SJSA1 (cell line): ENCODE measurements around the gene ZNF337. TPM values are rescaled to one million over a fixed set of nuclear protein-coding genes. Genes with fewer than 3 reads are reported as not detected.
A peak's percentile ranks its signal among the peaks of the same experiment; 100 is the strongest.

ENCODE experiments used
- DNase-seq, 2 experiments: peaks; one replicate each; pipeline ENCODE4 v3.0.0-alpha.2; 2015 to 2020; ENCODE audit warnings: low spot score in 2 of 2, low read depth in 1 of 2
- H3K27ac ChIP-seq: fragments of 250-450 bp; sonication (Bioruptor Pico); 2 replicates; pipeline ENCODE4 v1.5.1; 2020; ENCODE audit warnings: mild to moderate bottlenecking, moderate library complexity
- H3K27me3 ChIP-seq: fragments of 250-450 bp; sonication (Bioruptor Pico); replicated peaks from 2 replicates; pipeline ENCODE4 v1.5.1; 2020; ENCODE audit warnings: mild to moderate bottlenecking, moderate library complexity
- H3K36me3 ChIP-seq: fragments of 250-450 bp; sonication (Bioruptor Pico); 2 replicates; pipeline ENCODE4 v1.5.1; 2020; ENCODE audit warnings: mild to moderate bottlenecking
- H3K4me1 ChIP-seq: fragments of 250-450 bp; sonication (Bioruptor Pico); replicated peaks from 2 replicates; pipeline ENCODE4 v1.6.1; 2021; ENCODE audit warnings: mild to moderate bottlenecking
- H3K4me3 ChIP-seq: fragments of 250-450 bp; sonication (Bioruptor Pico); 2 replicates; pipeline ENCODE4 v1.5.1; 2020; ENCODE audit warnings: mild to moderate bottlenecking
- H3K9me3 ChIP-seq: fragments of 250-450 bp; sonication (Bioruptor Pico); replicated peaks from 2 replicates; pipeline ENCODE4 v1.5.1; 2020; ENCODE audit warnings: mild to moderate bottlenecking
- total RNA-seq: library from RNA; depleted of rRNA; stranded (reverse); fragments of >200 nt; shearing (Covaris generic); gene quantifications from 2 replicates; pipeline ENCODE4 v1.2.3, GENCODE V29; 2014; rRNA removed

Gene ZNF337
- total RNA-seq, result 7.2 and 8.2 TPM in 2 replicates

DNA sequence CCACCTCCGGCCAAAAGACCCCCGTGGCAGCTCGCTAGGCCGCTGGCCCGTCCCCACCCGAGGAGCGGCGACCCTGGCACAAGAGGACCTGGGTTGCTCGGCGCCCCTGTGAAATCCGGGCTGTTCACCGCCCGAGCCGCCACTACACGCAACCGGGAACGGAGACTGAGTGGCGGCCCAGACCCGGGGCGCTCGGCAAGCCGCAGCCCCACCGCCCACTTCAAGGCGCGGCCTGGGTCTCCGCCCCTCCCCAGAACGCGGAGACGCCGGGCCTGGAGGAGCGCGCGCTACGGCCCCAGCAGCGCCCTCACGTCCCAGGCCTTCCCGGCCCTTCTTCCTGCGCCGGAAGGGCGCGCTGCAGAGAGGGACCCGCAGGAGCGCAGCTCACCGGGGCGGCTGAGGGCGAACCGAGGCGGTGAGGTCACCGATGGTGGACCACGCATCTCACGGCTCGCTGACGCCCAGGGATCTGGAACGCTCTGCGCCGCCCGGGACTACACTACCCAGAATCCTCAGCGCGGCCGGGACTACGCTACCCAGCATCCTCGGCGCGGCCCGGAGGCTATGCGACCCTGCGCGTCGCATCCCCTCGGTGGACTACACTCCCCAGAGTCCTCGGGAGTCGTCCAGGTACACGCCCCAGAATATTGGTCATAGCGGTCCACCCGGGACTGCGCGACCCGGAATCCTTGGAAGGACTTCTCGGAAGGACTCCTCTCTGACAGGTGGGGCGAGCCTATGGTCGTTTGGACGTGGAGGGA, at the start of gene ZNF337:
Gene ZNF337 (minus strand): TSS at position 483 of the 761 bp plus-strand sequence. CDS start 10,436 bp downstream, outside the sequence.
- Histone ChIP-seq H3K27me3 (no peaks in the 10 kb centered on the region), H3K9me3 (no peaks in the 10 kb centered on the region), H3K27ac (peak within 1 kb of the TSS; percentile 68), H3K4me3 (peak within 1 kb of the TSS; percentile 75), H3K4me1 (0 out of 2 replicates have a peak, but pooled peaks cover 5% of the 10 kb centered on the region), H3K36me3 (peaks cover 14% of the 10 kb centered on the region; the same call in 1 of the 2 replicates)
- DNase-seq, result peak; percentile 88 to 96

DNA sequence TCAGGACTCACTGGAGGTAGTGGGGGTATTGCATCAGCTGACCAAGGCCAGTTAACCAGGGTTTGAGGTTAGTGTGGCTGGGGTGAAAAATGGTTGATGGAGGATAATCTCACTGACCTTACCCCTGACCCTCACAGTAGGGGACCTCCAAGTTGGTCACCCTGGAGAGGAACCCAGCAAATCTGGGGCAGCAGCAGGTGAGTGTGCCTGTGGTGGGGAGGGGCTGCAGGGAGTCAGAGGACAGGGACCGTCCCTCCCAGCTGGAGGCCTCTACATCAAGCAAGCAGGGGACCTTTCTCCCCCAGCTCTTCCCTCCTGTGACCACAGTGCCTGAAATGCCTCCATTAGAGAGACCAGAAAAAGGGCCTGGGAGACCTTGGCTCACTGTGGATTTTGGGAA, 49.1 kb upstream of the ZNF337 start:
- Histone ChIP-seq H3K4me1 (no peaks in the 10 kb centered on the region), H3K27ac (no peak overlapping the region), H3K4me3 (no peak overlapping the region), H3K36me3 (no peaks in the 10 kb centered on the region), H3K27me3 (no peaks in the 10 kb centered on the region), H3K9me3 (no peaks in the 10 kb centered on the region)
- no peak for DNase-seq

GRCh38 chr20:25745100-25745499, 48.4 kb upstream of the ZNF337 start:
- peaks cover 1% of the 10 kb centered on the region; the same call in 1 of the 2 replicates for H3K4me1 ChIP-seq
- DNase-seq, result no peak
- H3K27me3 ChIP-seq, result no peaks in the 10 kb centered on the region
- H3K27ac ChIP-seq, result no peak overlapping the region
- no peaks in the 10 kb centered on the region for H3K36me3 ChIP-seq
- H3K4me3 ChIP-seq, result no peak overlapping the region
- H3K9me3 ChIP-seq, result no peaks in the 10 kb centered on the region

DNA sequence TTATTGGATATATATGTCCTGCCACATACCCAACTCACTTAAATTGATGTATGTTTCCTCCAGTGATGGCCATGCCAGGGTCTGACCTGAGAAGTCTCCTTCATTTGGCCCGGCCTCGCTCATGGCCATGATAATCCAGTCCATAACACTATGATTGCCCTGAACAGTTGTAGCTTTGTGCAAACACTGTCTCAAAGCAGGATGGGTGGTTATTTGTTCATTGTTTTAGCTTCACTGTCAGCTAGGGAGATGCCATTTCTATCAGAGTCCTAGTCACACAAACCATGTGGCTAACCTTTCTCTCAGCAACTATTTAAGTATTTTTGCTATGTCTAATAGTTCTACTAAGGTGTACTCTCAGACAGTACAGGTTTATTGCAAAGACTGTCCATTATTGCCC, 47.6 kb upstream of the ZNF337 start:
- H3K27ac ChIP-seq, result no peak overlapping the region
- no peaks in the 10 kb centered on the region for H3K36me3 ChIP-seq
- H3K9me3 ChIP-seq, result no peaks in the 10 kb centered on the region
- DNase-seq, result no peak
- H3K4me1 ChIP-seq, result peaks cover 8% of the 10 kb centered on the region
- H3K4me3 ChIP-seq, result no peak overlapping the region
- no peaks in the 10 kb centered on the region for H3K27me3 ChIP-seq

DNA sequence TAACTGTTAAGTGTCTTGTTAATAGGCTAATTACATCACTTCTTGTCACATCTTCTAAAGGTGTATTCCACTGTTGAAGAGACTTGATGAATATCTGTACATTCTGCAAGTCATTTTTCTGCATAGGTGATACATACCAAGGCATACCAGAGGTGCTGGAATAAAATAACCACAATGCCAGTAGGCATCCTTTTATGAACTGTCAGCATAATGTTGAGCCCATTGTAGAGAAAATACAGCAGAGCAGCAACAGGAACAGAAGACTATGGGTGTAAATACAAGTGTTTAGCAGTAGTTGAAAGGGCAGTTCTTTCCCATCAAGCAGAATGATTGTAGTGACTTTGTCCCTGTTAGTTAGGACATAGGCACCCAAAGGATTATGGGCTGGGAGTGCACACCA, 44.4 kb upstream of the ZNF337 start:
- no peaks in the 10 kb centered on the region for H3K36me3 ChIP-seq
- H3K9me3 ChIP-seq, result no peaks in the 10 kb centered on the region
- H3K4me1 ChIP-seq, result peaks cover 8% of the 10 kb centered on the region
- H3K27me3 ChIP-seq, result no peaks in the 10 kb centered on the region
- H3K27ac ChIP-seq, result no peak overlapping the region
- H3K4me3 ChIP-seq, result no peak overlapping the region
- no peak for DNase-seq

DNA sequence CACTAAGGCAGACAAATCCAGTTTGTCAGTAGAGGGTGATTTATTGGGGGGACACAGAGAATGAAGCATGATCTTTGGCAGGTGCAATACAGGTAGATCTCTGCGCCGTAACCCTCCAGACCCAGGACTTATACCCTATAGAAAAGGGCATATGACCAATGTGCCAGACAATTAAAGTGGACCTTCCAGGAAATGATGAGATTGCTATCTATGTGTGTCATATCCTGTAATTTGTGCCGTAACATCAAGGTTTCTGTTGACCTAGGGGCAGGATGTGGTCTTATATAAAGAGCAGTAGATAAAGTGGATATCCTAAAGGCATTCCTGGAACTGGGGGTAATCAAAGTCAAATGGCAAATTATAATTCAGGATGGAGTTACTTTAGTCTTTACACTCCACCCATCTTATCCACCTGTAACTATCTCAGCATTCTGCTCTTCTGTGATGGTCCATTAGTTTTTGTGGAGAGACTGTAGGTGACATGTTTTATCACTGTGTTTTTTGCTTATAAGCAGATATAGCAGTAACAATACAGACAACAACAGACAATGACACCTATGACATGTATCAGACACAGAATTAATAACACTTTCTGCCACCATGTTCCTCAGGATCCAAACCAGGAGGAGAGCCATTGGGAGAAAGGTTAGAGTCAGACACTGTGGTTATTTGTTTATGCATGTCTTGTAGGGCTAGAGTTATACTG, 43.1 kb upstream of the ZNF337 start:
- Histone ChIP-seq H3K4me1 (peaks cover 8% of the 10 kb centered on the region), H3K27ac (no peak overlapping the region), H3K4me3 (no peak overlapping the region), H3K9me3 (no peaks in the 10 kb centered on the region), H3K36me3 (no peaks in the 10 kb centered on the region), H3K27me3 (no peaks in the 10 kb centered on the region)
- no peak for DNase-seq

GRCh38 chr20:25738198-25738597, 41.5 kb upstream of the ZNF337 start:
- Histone ChIP-seq H3K4me1 (peaks cover 8% of the 10 kb centered on the region), H3K36me3 (no peaks in the 10 kb centered on the region), H3K9me3 (no peaks in the 10 kb centered on the region), H3K4me3 (no peak overlapping the region), H3K27me3 (no peaks in the 10 kb centered on the region), H3K27ac (no peak overlapping the region)
- DNase-seq, result no peak

DNA sequence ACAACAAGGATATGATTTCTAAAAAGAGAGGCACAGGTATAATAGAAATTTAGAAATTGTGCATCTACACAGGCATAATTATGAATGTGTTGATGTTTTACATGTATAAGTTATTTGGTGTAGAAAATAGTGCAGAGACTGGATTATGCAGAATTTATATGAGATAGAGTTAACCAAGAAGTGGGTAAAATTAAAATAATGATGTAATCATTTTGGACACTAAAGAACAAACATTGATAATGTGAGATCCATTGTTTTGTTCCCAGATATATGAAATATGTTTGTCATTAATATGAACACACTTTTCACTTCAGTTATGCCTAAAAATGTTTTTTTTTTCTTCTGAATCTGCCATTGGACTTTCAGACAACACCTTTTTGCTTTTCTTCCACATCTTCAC, 37.2 kb upstream of the ZNF337 start:
- no peak for DNase-seq
- no peak overlapping the region for H3K27ac ChIP-seq
- 0 out of 2 replicates have a peak, but pooled peaks cover 6% of the 10 kb centered on the region for H3K27me3 ChIP-seq
- H3K36me3 ChIP-seq, result no peaks in the 10 kb centered on the region
- H3K4me3 ChIP-seq, result no peak overlapping the region
- no peaks in the 10 kb centered on the region for H3K4me1 ChIP-seq
- no peaks in the 10 kb centered on the region for H3K9me3 ChIP-seq

GRCh38 chr20:25730862-25731261, 34.2 kb upstream of the ZNF337 start:
- no peaks in the 10 kb centered on the region for H3K4me1 ChIP-seq
- H3K4me3 ChIP-seq, result no peak overlapping the region
- 0 out of 2 replicates have a peak, but pooled peaks cover 6% of the 10 kb centered on the region for H3K27me3 ChIP-seq

GRCh38 chr20:25726357-25726756, 29.7 kb upstream of the ZNF337 start:
- H3K27ac ChIP-seq, result no peak overlapping the region
- no peak for DNase-seq
- peaks cover 8% of the 10 kb centered on the region for H3K9me3 ChIP-seq
- H3K4me3 ChIP-seq, result no peak overlapping the region
- no peaks in the 10 kb centered on the region for H3K27me3 ChIP-seq
- H3K36me3 ChIP-seq, result no peaks in the 10 kb centered on the region
- H3K4me1 ChIP-seq, result no peaks in the 10 kb centered on the region

More at GRCh38 chr20:25730862-25731261, 34.2 kb upstream of the ZNF337 start:
- H3K9me3 ChIP-seq, result peaks cover 8% of the 10 kb centered on the region
- no peak for DNase-seq
- H3K27ac ChIP-seq, result no peak overlapping the region
- no peaks in the 10 kb centered on the region for H3K36me3 ChIP-seq

GRCh38 chr20:25725639-25726038, 29.0 kb upstream of the ZNF337 start:
- Histone ChIP-seq H3K27me3 (no peaks in the 10 kb centered on the region), H3K9me3 (peaks cover 8% of the 10 kb centered on the region), H3K4me1 (no peaks in the 10 kb centered on the region), H3K36me3 (no peaks in the 10 kb centered on the region), H3K27ac (no peak overlapping the region), H3K4me3 (no peak overlapping the region)
- DNase-seq, result no peak

DNA sequence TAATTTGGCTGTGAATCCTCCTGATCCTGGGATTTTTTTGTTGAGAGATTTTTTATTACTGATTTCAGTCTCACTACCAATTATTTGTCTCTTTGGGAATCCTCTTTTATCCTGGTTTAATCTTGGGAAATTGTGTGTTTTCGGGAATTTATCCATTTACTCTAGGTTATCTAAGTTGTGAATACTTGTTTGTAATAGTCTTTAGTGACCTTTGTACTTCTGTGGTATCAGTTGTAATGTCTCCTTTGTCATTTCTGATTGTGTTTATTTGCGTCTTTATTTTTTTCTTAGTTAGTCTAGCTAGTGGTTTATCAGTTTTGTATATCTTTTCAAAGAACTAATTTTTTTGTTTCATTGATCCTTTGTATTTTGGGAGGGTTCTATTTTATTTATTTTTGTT, 27.3 kb upstream of the ZNF337 start:
- no peak for DNase-seq
- no peaks in the 10 kb centered on the region for H3K27me3 ChIP-seq
- no peak overlapping the region for H3K27ac ChIP-seq
- no peaks in the 10 kb centered on the region for H3K4me1 ChIP-seq
- H3K9me3 ChIP-seq, result peaks cover 8% of the 10 kb centered on the region
- H3K4me3 ChIP-seq, result no peak overlapping the region
- no peaks in the 10 kb centered on the region for H3K36me3 ChIP-seq

GRCh38 chr20:25720285-25720684, 23.6 kb upstream of the ZNF337 start:
- no peaks in the 10 kb centered on the region for H3K27me3 ChIP-seq
- no peak for DNase-seq
- H3K9me3 ChIP-seq, result no peaks in the 10 kb centered on the region
- H3K27ac ChIP-seq, result no peak overlapping the region
- H3K4me1 ChIP-seq, result no peaks in the 10 kb centered on the region
- no peaks in the 10 kb centered on the region for H3K36me3 ChIP-seq
- H3K4me3 ChIP-seq, result no peak overlapping the region
